SU-DHL-6 (cell line): Measurements from ENCODE around the gene CNTN4.

Source experiments
- CTCF ChIP-seq: fragments of 200-600 bp; sonication (generic); IDR thresholded peaks from one replicate; pipeline ENCODE4 v1.5.1; 2017; ENCODE audit warnings: antibody characterized with exemption, mild to moderate bottlenecking, low read length, moderate library complexity; ENCODE audit not compliant: insufficient read depth, poor library complexity, severe bottlenecking
- EZH2phosphoT487 ChIP-seq: fragments of 200-600 bp; sonication (generic), shearing (Covaris generic); conservative IDR thresholded peaks from 2 replicates; pipeline ENCODE4 v1.6.1; 2018; ENCODE audit warnings: mild to moderate bottlenecking, antibody characterized with exemption, low read length, moderate library complexity, mixed read lengths

- TF ChIP-seq CTCF (no peak), EZH2phosphoT487 (no peak)
Observed at GRCh38 chr3:2513986-2514385, 415.3 kb downstream of the CNTN4 start.
